SK-N-SH treated with all-trans-retinoic acid at 6 μM for 48 hours (cell line): ENCODE measurements around the gene CACNA1C.

Experiments used
- GLIS3 ChIP-seq: fragments of 250-450 bp; sonication (Bioruptor Pico); IDR thresholded peaks from 2 replicates; pipeline ENCODE4 v1.5.0; 2020; ENCODE audit warnings: mild to moderate bottlenecking, moderate library complexity
- ZC3H10 ChIP-seq: fragments of 250-450 bp; sonication (Bioruptor Pico); IDR thresholded peaks from 2 replicates; pipeline ENCODE4 v1.5.1; 2021; ENCODE audit warnings: mild to moderate bottlenecking, moderate library complexity

DNA sequence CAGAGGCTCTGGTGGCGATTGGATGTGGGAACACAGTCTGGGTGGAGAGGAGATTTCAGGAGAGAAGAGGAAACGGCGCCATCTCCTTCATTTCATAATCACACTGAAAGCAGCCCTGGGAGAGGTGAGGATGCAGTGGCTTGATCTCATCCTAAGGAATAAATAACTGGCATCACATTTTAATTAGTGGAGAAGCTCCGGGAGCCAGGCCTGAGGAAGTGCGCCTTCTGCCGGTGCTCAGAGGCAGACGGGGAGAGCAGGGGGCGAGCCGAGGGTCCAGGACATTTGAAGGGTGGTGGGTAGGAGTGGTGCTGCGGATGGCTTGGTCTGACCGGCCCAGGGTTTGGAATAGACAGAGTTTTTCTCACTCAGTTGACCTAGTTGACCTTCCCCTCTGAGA is 265.0 kb downstream of the CACNA1C start:
- no peak for TF ChIP-seq GLIS3 (CRISPR knock-in tag)
- no peak for TF ChIP-seq ZC3H10 (CRISPR knock-in tag)
